ENCODE measurements around the gene RARS2.

Gene RARS2, protein sequence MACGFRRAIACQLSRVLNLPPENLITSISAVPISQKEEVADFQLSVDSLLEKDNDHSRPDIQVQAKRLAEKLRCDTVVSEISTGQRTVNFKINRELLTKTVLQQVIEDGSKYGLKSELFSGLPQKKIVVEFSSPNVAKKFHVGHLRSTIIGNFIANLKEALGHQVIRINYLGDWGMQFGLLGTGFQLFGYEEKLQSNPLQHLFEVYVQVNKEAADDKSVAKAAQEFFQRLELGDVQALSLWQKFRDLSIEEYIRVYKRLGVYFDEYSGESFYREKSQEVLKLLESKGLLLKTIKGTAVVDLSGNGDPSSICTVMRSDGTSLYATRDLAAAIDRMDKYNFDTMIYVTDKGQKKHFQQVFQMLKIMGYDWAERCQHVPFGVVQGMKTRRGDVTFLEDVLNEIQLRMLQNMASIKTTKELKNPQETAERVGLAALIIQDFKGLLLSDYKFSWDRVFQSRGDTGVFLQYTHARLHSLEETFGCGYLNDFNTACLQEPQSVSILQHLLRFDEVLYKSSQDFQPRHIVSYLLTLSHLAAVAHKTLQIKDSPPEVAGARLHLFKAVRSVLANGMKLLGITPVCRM

GRCh38 chr6:87589693-87590416 lies at the start of gene RARS2, which contains the start of gene ORC3:
RARS2 (minus strand) TSS chr6:87589987; CDS start chr6:87589957, 30 bp downstream.
ORC3 (plus strand) TSS chr6:87590135; CDS start chr6:87590169, 34 bp downstream.
- Histone ChIP-seq H3K27me3 (ENCODE audit: control insufficient read depth in 1 of 2, insufficient read depth in 2 of 2, low read length in 2 of 2) (no peaks in the 10 kb centered on the region), H3K9me3 (ENCODE audit: low read length) (no peaks in the 10 kb centered on the region), H3K36me3 (ENCODE audit: insufficient read depth, low read length) (peaks cover under 1% of the 10 kb centered on the region), H3K9ac (ENCODE audit: low read length) (peak within 1 kb of the TSS; percentile 84), H3K4me1 (ENCODE audit: insufficient read depth, low read length) (peaks cover 33% of the 10 kb centered on the region), H3K4me3 (ENCODE audit: low read depth in 1 of 2, low read length in 2 of 2) (peak within 1 kb of the TSS; percentile 96 to 100), H3K27ac (ENCODE audit: low read depth, low read length) (peak within 1 kb of the TSS; percentile 81)

GRCh38 chr6:87639373-87639772 lies 49.6 kb upstream of the RARS2 start:
- Histone ChIP-seq H3K4me1 (ENCODE audit: insufficient read depth, low read length) (no peaks in the 10 kb centered on the region), H3K27me3 (ENCODE audit: control insufficient read depth in 1 of 2, insufficient read depth in 2 of 2, low read length in 2 of 2) (no peaks in the 10 kb centered on the region), H3K27ac (ENCODE audit: low read depth, low read length) (no peak overlapping the region), H3K36me3 (ENCODE audit: insufficient read depth, low read length) (peaks cover 15% of the 10 kb centered on the region), H3K4me3 (ENCODE audit: low read depth in 1 of 2, low read length in 2 of 2) (no peak overlapping the region), H3K9ac (ENCODE audit: low read length) (no peak overlapping the region), H3K9me3 (ENCODE audit: low read length) (no peaks in the 10 kb centered on the region)

- Histone ChIP-seq H3K27ac (ENCODE audit: low read depth, low read length) (no peak overlapping the region), H3K9ac (ENCODE audit: low read length) (no peak overlapping the region), H3K4me1 (ENCODE audit: insufficient read depth, low read length) (no peaks in the 10 kb centered on the region), H3K9me3 (ENCODE audit: low read length) (no peaks in the 10 kb centered on the region), H3K27me3 (ENCODE audit: control insufficient read depth in 1 of 2, insufficient read depth in 2 of 2, low read length in 2 of 2) (no peaks in the 10 kb centered on the region), H3K36me3 (ENCODE audit: insufficient read depth, low read length) (peaks cover 15% of the 10 kb centered on the region), H3K4me3 (ENCODE audit: low read depth in 1 of 2, low read length in 2 of 2) (no peak overlapping the region)
Measured at GRCh38 chr6:87637106-87637505, 47.3 kb upstream of the RARS2 start.

DNA sequence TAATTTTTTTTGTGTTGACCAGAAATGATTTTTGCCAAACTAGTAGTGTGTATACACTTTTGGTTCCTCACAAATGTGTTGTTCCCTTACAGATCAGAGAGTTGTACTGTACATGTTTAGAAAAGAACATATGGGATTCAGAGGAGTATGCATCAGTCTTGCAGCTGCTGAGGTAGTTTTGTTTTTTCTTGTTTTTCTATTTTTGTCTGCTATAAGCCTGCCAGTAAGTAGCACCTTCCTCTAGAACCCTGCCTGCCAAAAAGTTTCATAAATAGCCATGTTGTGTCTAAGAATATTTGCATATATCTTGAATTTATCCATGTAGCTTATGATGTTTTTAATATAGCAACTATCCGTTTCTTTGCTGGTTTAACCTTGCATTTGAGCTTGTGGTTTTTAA lies 46.5 kb upstream of the RARS2 start:
- H3K4me3 ChIP-seq (ENCODE audit: low read depth in 1 of 2, low read length in 2 of 2), result no peak overlapping the region
- H3K4me1 ChIP-seq (ENCODE audit: insufficient read depth, low read length), result no peaks in the 10 kb centered on the region
- no peak overlapping the region for H3K27ac ChIP-seq (ENCODE audit: low read depth, low read length)
- H3K36me3 ChIP-seq (ENCODE audit: insufficient read depth, low read length), result peaks cover 15% of the 10 kb centered on the region
- no peaks in the 10 kb centered on the region for H3K27me3 ChIP-seq (ENCODE audit: control insufficient read depth in 1 of 2, insufficient read depth in 2 of 2, low read length in 2 of 2)
- H3K9me3 ChIP-seq (ENCODE audit: low read length), result no peaks in the 10 kb centered on the region
- H3K9ac ChIP-seq (ENCODE audit: low read length), result no peak overlapping the region

DNA sequence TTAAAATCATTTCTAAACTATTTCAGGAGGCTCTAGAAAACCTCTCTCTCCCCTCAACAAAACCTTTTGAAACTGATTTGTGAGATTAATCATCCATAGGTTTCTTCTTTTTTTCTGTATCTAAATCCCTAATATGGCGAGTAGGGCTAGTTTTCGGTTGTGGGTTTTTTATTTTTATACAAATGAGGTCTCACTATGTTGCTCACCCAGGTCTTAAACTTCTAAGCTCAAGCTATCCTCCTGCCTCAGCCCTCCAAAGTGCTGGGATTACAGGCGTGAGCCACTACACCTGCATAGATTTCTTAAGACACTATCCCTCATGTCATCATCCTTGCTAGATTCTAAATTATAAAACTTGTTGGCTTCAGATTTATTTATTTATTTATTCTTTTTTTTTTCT lies 44.1 kb upstream of the RARS2 start:
- no peaks in the 10 kb centered on the region for H3K4me1 ChIP-seq (ENCODE audit: insufficient read depth, low read length)
- H3K4me3 ChIP-seq (ENCODE audit: low read depth in 1 of 2, low read length in 2 of 2), result no peak overlapping the region
- H3K36me3 ChIP-seq (ENCODE audit: insufficient read depth, low read length), result peaks cover 12% of the 10 kb centered on the region
- H3K27ac ChIP-seq (ENCODE audit: low read depth, low read length), result no peak overlapping the region
- no peaks in the 10 kb centered on the region for H3K27me3 ChIP-seq (ENCODE audit: control insufficient read depth in 1 of 2, insufficient read depth in 2 of 2, low read length in 2 of 2)
- no peak overlapping the region for H3K9ac ChIP-seq (ENCODE audit: low read length)
- H3K9me3 ChIP-seq (ENCODE audit: low read length), result no peaks in the 10 kb centered on the region

DNA sequence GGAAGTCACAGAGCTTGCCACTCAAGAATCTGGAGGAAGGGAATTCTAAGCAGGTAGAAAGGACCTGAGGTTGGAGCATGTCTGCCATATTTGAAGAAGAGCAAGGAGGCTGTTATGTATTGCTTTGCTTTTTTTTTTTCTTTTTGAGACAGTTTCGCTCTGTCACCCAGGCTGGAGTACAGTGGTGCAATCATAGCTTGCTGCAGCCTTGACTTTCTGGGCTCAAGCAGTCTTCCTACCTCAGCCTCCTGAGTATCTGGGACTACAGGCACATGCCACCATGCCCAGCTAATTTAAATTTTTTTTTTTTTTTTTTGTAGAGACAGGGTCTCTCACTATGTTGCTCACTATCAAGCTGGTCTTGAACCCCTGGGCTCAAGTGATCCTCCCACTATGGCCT lies 41.0 kb upstream of the RARS2 start:
- Histone ChIP-seq H3K27ac (ENCODE audit: low read depth, low read length) (no peak overlapping the region), H3K9ac (ENCODE audit: low read length) (no peak overlapping the region), H3K4me3 (ENCODE audit: low read depth in 1 of 2, low read length in 2 of 2) (no peak overlapping the region), H3K9me3 (ENCODE audit: low read length) (no peaks in the 10 kb centered on the region), H3K4me1 (ENCODE audit: insufficient read depth, low read length) (no peaks in the 10 kb centered on the region), H3K27me3 (ENCODE audit: control insufficient read depth in 1 of 2, insufficient read depth in 2 of 2, low read length in 2 of 2) (no peaks in the 10 kb centered on the region), H3K36me3 (ENCODE audit: insufficient read depth, low read length) (no peaks in the 10 kb centered on the region)

DNA sequence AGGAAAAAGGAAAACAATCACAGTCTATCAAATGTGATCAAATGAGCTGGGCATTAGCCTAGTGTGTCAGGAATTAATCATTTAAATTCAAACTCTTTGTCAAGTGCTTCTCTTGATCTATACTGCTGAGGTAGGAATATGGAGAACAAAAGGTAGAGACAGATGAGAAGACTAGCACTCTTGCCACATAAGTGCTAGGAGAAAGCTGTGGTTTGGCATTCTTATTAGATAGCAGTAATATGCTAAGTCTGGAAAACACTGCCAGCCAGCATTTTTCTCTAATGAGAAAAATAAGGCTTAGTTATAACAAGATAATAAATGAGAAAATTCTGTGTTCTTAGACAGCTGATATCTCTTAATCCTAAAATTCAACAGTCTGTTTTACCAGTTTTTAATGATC lies 39.1 kb upstream of the RARS2 start:
- H3K4me3 ChIP-seq (ENCODE audit: low read depth in 1 of 2, low read length in 2 of 2), result no peak overlapping the region
- H3K9ac ChIP-seq (ENCODE audit: low read length), result no peak overlapping the region
- H3K27ac ChIP-seq (ENCODE audit: low read depth, low read length), result no peak overlapping the region
- H3K36me3 ChIP-seq (ENCODE audit: insufficient read depth, low read length), result no peaks in the 10 kb centered on the region
- H3K9me3 ChIP-seq (ENCODE audit: low read length), result no peaks in the 10 kb centered on the region
- no peaks in the 10 kb centered on the region for H3K27me3 ChIP-seq (ENCODE audit: control insufficient read depth in 1 of 2, insufficient read depth in 2 of 2, low read length in 2 of 2)
- no peaks in the 10 kb centered on the region for H3K4me1 ChIP-seq (ENCODE audit: insufficient read depth, low read length)

DNA sequence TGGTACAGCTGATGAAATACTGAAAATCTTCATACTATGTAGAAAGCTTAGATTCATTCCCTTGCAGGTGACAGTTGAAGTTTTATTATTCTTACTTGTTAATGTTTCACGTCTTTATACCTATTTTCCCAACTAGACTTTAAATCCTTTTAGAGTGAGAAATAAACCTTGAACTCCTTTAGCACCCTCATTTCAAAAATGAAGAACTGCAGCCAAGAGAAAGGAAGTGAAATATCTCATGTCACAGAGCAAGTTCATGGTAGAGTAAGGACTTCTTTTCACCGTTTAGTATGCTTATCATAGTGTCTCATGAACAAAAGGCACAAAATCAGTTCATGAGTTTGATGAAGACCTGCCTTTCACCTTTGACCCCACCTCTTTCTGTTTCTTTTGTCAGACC lies 38.6 kb upstream of the RARS2 start:
- Histone ChIP-seq H3K4me3 (ENCODE audit: low read depth in 1 of 2, low read length in 2 of 2) (no peak overlapping the region), H3K36me3 (ENCODE audit: insufficient read depth, low read length) (no peaks in the 10 kb centered on the region), H3K9me3 (ENCODE audit: low read length) (no peaks in the 10 kb centered on the region), H3K4me1 (ENCODE audit: insufficient read depth, low read length) (no peaks in the 10 kb centered on the region), H3K27ac (ENCODE audit: low read depth, low read length) (no peak overlapping the region), H3K27me3 (ENCODE audit: control insufficient read depth in 1 of 2, insufficient read depth in 2 of 2, low read length in 2 of 2) (no peaks in the 10 kb centered on the region), H3K9ac (ENCODE audit: low read length) (no peak overlapping the region)

GRCh38 chr6:87623248-87623647 lies 33.5 kb upstream of the RARS2 start:
- no peaks in the 10 kb centered on the region for H3K27me3 ChIP-seq (ENCODE audit: control insufficient read depth in 1 of 2, insufficient read depth in 2 of 2, low read length in 2 of 2)
- no peak overlapping the region for H3K27ac ChIP-seq (ENCODE audit: low read depth, low read length)
- no peaks in the 10 kb centered on the region for H3K36me3 ChIP-seq (ENCODE audit: insufficient read depth, low read length)
- H3K9ac ChIP-seq (ENCODE audit: low read length), result no peak overlapping the region
- no peaks in the 10 kb centered on the region for H3K9me3 ChIP-seq (ENCODE audit: low read length)
- no peaks in the 10 kb centered on the region for H3K4me1 ChIP-seq (ENCODE audit: insufficient read depth, low read length)
- no peak overlapping the region for H3K4me3 ChIP-seq (ENCODE audit: low read depth in 1 of 2, low read length in 2 of 2)

GRCh38 chr6:87618531-87618930 lies 28.7 kb upstream of the RARS2 start:
- Histone ChIP-seq H3K27me3 (ENCODE audit: control insufficient read depth in 1 of 2, insufficient read depth in 2 of 2, low read length in 2 of 2) (no peaks in the 10 kb centered on the region), H3K36me3 (ENCODE audit: insufficient read depth, low read length) (no peaks in the 10 kb centered on the region), H3K4me3 (ENCODE audit: low read depth in 1 of 2, low read length in 2 of 2) (no peak overlapping the region), H3K9me3 (ENCODE audit: low read length) (no peaks in the 10 kb centered on the region), H3K27ac (ENCODE audit: low read depth, low read length) (no peak overlapping the region), H3K4me1 (ENCODE audit: insufficient read depth, low read length) (no peaks in the 10 kb centered on the region), H3K9ac (ENCODE audit: low read length) (no peak overlapping the region)

GRCh38 chr6:87617405-87617804 lies 27.6 kb upstream of the RARS2 start:
- H3K27me3 ChIP-seq (ENCODE audit: control insufficient read depth in 1 of 2, insufficient read depth in 2 of 2, low read length in 2 of 2), result no peaks in the 10 kb centered on the region
- H3K27ac ChIP-seq (ENCODE audit: low read depth, low read length), result no peak overlapping the region
- H3K4me3 ChIP-seq (ENCODE audit: low read depth in 1 of 2, low read length in 2 of 2), result no peak overlapping the region
- no peaks in the 10 kb centered on the region for H3K9me3 ChIP-seq (ENCODE audit: low read length)
- H3K4me1 ChIP-seq (ENCODE audit: insufficient read depth, low read length), result no peaks in the 10 kb centered on the region
- peaks cover 5% of the 10 kb centered on the region for H3K36me3 ChIP-seq (ENCODE audit: insufficient read depth, low read length)
- no peak overlapping the region for H3K9ac ChIP-seq (ENCODE audit: low read length)

All from muscle layer of colon (tissue), 2 donors.